ENCODE data around the gene LIFR.

DNA sequence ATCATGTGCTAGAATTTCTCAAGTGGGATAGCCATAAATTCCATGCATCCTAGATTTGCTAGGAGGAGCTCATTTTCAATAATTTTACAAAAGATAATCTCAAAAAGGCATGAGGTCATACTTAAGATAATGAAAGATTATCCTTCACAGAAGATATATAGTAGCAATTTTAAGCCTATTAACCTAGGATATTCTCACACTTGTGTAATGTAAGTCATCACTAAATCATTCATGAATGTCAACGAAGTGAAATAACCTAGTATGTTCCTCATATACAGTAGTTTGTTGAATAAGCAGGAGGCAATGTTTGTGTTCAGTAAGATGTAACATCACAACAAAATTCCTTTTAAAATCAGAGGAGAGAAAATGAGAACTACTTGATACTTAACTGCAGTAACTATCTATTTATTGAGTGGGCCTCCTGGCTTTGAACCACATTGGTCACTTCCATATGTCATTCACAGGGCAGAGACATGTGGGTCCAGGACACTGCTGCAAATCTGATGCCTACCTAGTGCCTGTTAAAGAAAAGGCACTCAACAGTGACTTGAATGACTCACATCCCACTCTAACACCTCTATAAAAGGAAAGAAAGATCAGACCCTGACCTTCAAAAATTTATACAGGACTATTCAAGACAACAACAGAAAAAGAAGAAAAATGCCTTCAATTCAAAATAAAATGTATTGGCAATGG is 8.2 kb downstream of the LIFR start:
- TF ChIP-seq, protein P1, sequence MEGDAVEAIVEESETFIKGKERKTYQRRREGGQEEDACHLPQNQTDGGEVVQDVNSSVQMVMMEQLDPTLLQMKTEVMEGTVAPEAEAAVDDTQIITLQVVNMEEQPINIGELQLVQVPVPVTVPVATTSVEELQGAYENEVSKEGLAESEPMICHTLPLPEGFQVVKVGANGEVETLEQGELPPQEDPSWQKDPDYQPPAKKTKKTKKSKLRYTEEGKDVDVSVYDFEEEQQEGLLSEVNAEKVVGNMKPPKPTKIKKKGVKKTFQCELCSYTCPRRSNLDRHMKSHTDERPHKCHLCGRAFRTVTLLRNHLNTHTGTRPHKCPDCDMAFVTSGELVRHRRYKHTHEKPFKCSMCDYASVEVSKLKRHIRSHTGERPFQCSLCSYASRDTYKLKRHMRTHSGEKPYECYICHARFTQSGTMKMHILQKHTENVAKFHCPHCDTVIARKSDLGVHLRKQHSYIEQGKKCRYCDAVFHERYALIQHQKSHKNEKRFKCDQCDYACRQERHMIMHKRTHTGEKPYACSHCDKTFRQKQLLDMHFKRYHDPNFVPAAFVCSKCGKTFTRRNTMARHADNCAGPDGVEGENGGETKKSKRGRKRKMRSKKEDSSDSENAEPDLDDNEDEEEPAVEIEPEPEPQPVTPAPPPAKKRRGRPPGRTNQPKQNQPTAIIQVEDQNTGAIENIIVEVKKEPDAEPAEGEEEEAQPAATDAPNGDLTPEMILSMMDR (IDR thresholded peaks at IDR 0.05; ENCODE audit: borderline replicate concordance, extremely low read depth, low read length, poor library complexity, severe bottlenecking) = no peak
- TF ChIP-seq EZH2 (IDR thresholded peaks at IDR 0.05; ENCODE audit: borderline replicate concordance, low read depth, low read length, severe bottlenecking) = no peak

Measured in DND-41 (cell line).